ENCODE results near the gene DIO1. TPM values are rescaled to one million over a fixed set of nuclear protein-coding genes. Genes with fewer than 3 reads are reported as not detected.

Gene DIO1
- total and polyA plus RNA-seq, 9 of the 15 experiments (the other 6 are each of a cell fraction or from before 2014, with no cell fraction given): not detected

DNA sequence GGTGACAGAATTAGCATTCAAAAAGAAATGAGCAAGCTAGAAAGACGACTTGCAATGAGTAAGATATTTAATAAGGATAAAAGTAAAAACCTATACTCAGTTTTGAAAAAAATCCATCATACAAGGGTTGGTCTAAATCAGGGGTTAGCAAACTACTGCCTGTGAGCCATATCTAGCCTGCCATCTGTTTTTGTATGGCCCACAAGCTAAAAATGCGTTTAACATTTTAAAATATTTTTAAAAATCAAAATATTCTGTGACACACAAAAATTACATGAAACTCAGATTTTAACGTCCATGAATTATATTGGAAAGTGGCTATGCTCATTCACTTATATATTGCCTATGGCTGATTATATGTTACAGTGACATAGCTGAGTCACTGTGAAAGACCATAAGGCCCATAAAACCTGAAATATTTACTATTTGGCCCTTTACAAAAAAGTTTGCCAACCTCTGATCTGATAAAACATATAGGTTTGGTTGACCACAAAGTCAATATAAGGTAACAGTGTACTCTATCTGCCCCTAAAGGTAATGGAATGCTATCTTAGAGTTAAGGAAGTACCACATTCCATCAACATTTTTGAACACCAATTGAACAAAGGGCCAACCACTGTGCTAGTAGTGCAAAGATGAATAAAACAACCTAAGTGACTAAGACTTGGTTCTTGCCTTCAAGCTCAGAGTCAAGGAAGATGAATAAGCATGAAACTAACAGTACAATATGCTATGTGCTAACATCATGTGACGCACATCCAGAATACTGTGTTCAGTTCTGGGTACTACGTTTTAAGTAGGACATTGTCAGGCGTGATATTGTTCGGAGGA is 48.4 kb downstream of the DIO1 start:
- H3K9me3 ChIP-seq (replicated peaks; ENCODE audit: control insufficient read depth, insufficient read depth, low read depth, low read length): no peaks in the 10 kb centered on the region
- intact Hi-C loops (cut with micrococcal nuclease) (loop anchor here (10.0 kb wide), 1 partner anchor 458 kb away; no protein-coding TSS in a partner anchor), in situ Hi-C loops (cut with MboI) (no loop called here)
- H3K9ac ChIP-seq (ENCODE audit: insufficient read depth in 1 of 2, low read depth in 2 of 2, low read length in 2 of 2): peak overlapping the region in 1 of 2 experiments; percentile 84; a peak in 2 of 4 replicates
- H4K20me1 ChIP-seq (replicated peaks; ENCODE audit: control insufficient read depth, insufficient read depth, low read length): 0 out of 2 replicates have a peak, but pooled peaks cover 7% of the 10 kb centered on the region
- no peaks in the 10 kb centered on the region for H3K27me3 ChIP-seq (ENCODE audit: control insufficient read depth in 2 of 2, insufficient read depth in 2 of 2, low read length in 2 of 2)
- BruUV-seq (replicated peaks): no TSS peak
- no peaks in the 10 kb centered on the region for H3K9me1 ChIP-seq (ENCODE audit: control insufficient read depth, insufficient read depth, low read length)
- ChIA-PET POLR2A (interaction anchor here (0.7 to 2.5 kb wide), 9 partner anchors 8 to 66 kb away, joined by 3 to 17 read pairs (median 4); no protein-coding TSS in a partner anchor), CTCF (ENCODE audit: low intra/inter-chr PET ratio) (no interaction called here)
- peak overlapping the region; percentile 88 for H3K4me3 ChIP-seq
- ATAC-seq (peak; percentile 1; the same call in 1 of the 3 replicates), DNase-seq (ENCODE audit: extremely low read depth in 1 of 4, low spot score in 3 of 4) (peak in 2 of 4 experiments; percentile 29 to 65), FAIRE-seq (peak; percentile 82)
- peaks cover 23 to 26% of the 10 kb centered on the region in 2 experiments for H3K4me1 ChIP-seq (replicated peaks in 1 of 2; ENCODE audit: control insufficient read depth in 2 of 2, insufficient read depth in 2 of 2, low read length in 2 of 2)
- WGBS (ENCODE audit: insufficient coverage, low coverage, missing lambda C conversion rate): 11% methylated on average over 7 of the region's 7 CpGs
- peaks cover 73% of the 10 kb centered on the region for H3K79me2 ChIP-seq (ENCODE audit: control insufficient read depth, insufficient read depth, low read length)
- peaks cover 25% of the 10 kb centered on the region for H3K36me3 ChIP-seq (ENCODE audit: control insufficient read depth, insufficient read depth, low read length)
- H3K27ac ChIP-seq (ENCODE audit: extremely low read depth, low read depth, low read length): peak overlapping the region; percentile 91
- H2AFZ ChIP-seq (ENCODE audit: low read depth, low read length): peak overlapping the region; percentile 41
- H3K4me2 ChIP-seq (ENCODE audit: insufficient read depth, low read length): peak overlapping the region; percentile 91
- no peak for TF ChIP-seq KLF13 (tag; IDR thresholded peaks at IDR 0.05; ENCODE audit: borderline replicate concordance, low read depth)
- peak; percentile 67; the same call in 1 of the 2 replicates for TF ChIP-seq ARID1B (IDR thresholded peaks at IDR 0.05)
- TF ChIP-seq, protein P1, sequence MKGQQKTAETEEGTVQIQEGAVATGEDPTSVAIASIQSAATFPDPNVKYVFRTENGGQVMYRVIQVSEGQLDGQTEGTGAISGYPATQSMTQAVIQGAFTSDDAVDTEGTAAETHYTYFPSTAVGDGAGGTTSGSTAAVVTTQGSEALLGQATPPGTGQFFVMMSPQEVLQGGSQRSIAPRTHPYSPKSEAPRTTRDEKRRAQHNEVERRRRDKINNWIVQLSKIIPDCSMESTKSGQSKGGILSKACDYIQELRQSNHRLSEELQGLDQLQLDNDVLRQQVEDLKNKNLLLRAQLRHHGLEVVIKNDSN (CRISPR knock-in tag; IDR thresholded peaks at IDR 0.05): peak; percentile 44; the same call in 1 of the 2 replicates
- TF ChIP-seq TOE1 (IDR thresholded peaks at IDR 0.05; ENCODE audit: borderline replicate concordance): peak; percentile 81
- TF ChIP-seq TOE1 (CRISPR knock-in tag; IDR thresholded peaks at IDR 0.05; ENCODE audit: borderline replicate concordance, low read depth): no peak
- TF ChIP-seq ASH1L (IDR thresholded peaks at IDR 0.05; ENCODE audit: borderline replicate concordance, low read depth, partially characterized antibody): peak; percentile 13
- TF ChIP-seq FOSL1 (tag; conservative IDR thresholded peaks at IDR 0.05): peak; percentile 38; the same call in 1 of the 2 replicates
- no peak for TF ChIP-seq PPARD (CRISPR knock-in tag; IDR thresholded peaks at IDR 0.05)
- no peak for TF ChIP-seq ZNF23 (CRISPR knock-in tag; IDR thresholded peaks at IDR 0.05)
- TF ChIP-seq, protein P2, sequence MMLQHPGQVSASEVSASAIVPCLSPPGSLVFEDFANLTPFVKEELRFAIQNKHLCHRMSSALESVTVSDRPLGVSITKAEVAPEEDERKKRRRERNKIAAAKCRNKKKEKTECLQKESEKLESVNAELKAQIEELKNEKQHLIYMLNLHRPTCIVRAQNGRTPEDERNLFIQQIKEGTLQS (IDR thresholded peaks at IDR 0.05): peak; percentile 45
- TF ChIP-seq, protein P2 (CRISPR knock-in tag; conservative IDR thresholded peaks at IDR 0.05): no peak
- peak; percentile 89 for TF ChIP-seq EHMT2 (IDR thresholded peaks at IDR 0.05)
- peak; percentile 79; the same call in 1 of the 2 replicates for TF ChIP-seq RAD51 (IDR thresholded peaks at IDR 0.05; ENCODE audit: borderline replicate concordance, low read depth)
- no peak for TF ChIP-seq PRPF4 (IDR thresholded peaks at IDR 0.05; ENCODE audit: insufficient read depth, low read depth, low read length, poor library complexity, severe bottlenecking)
- TF ChIP-seq, protein P3, sequence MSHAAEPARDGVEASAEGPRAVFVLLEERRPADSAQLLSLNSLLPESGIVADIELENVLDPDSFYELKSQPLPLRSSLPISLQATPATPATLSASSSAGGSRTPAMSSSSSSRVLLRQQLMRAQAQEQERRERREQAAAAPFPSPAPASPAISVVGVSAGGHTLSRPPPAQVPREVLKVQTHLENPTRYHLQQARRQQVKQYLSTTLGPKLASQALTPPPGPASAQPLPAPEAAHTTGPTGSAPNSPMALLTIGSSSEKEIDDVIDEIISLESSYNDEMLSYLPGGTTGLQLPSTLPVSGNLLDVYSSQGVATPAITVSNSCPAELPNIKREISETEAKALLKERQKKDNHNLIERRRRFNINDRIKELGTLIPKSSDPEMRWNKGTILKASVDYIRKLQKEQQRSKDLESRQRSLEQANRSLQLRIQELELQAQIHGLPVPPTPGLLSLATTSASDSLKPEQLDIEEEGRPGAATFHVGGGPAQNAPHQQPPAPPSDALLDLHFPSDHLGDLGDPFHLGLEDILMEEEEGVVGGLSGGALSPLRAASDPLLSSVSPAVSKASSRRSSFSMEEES (CRISPR knock-in tag; IDR thresholded peaks at IDR 0.05): peak; percentile 81
- TF ChIP-seq, protein P4, sequence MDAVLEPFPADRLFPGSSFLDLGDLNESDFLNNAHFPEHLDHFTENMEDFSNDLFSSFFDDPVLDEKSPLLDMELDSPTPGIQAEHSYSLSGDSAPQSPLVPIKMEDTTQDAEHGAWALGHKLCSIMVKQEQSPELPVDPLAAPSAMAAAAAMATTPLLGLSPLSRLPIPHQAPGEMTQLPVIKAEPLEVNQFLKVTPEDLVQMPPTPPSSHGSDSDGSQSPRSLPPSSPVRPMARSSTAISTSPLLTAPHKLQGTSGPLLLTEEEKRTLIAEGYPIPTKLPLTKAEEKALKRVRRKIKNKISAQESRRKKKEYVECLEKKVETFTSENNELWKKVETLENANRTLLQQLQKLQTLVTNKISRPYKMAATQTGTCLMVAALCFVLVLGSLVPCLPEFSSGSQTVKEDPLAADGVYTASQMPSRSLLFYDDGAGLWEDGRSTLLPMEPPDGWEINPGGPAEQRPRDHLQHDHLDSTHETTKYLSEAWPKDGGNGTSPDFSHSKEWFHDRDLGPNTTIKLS (IDR thresholded peaks at IDR 0.05; ENCODE audit: borderline replicate concordance, low read depth): peak; percentile 14; the same call in 1 of the 2 replicates
